ENCODE data around the gene WFIKKN1.

WFIKKN1 gene

DNA sequence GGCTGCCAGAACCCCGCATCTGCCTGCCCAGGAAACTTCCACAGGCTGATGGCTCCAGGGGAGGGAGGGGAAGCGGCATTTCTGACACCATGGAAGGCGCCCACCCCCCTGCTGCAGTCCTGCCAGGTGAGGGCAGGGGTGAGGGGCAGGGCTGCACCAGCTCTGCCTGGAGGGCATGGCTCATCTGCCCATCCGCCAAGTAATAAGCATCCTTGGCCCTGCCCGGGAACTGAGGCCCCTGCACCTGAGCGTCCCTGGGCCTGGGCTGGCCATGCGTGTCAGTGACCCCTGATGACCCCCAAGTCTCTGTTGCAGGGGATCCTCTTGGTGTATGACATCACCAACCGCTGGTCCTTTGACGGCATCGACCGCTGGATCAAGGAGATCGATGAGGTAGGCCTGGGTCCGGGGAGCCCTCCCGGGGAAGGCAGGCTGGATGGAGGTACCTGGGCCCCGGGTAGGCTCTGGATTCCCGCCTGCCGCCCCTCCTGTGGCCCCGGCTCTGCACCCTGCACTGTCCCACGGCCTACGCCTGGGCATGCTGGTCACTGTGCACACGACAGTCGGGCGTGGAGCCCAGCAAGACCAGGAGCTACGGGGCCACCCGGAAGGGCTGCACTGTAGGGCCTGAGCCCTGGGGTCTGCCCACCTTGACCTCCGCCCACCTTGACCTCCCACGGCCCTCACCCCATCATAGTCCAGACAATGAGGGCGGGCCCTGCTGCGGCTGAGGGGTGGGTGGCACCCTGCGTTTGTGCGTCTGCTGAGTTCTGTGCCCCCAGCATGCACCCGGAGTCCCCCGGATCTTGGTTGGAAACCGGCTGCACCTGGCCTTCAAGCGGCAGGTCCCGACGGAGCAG, 5.4 kb upstream of the WFIKKN1 start:
- no peak for DNase-seq

GRCh38 chr16:625977-626765, 4.6 kb upstream of the WFIKKN1 start:
- no peak for DNase-seq

GRCh38 chr16:626787-627453, 3.9 kb upstream of the WFIKKN1 start:
- DNase-seq: no peak

GRCh38 chr16:627454-628239, 3.1 kb upstream of the WFIKKN1 start:
- DNase-seq: no peak

DNA sequence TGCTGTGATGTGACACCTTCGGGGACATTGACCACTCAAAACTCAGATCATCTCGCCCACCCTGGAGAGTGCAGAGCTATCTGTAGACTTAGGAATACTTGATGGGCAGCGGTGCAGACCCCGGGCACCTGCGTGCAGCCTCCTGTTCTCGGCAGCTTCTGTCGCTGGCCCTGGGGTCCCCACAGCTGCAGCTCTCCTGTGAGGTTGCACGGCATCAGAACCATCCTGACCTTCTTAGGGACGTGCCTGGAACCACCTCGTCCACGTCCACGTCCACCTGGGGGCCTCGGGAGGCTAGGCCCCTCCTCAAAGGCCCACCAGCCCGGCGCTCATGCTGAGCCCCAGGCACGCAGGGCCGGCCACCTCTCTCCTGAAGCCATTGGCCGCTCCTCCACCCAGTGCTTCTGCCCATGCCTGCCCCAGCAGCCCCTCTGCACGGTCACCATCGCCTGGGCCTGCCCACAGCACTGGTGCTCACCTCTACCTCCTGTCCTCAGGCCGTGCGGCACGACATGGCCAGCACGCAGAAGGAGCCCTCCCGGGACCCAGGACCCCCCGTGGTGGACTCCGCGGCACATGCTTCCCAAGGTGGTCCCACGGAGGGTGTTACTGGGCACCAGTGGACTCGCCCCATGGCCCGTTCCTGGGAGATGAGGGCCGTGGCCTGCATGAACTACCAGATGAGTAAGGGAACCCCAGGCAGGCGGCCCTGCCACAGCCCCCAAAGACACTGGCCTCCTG, 2.3 kb upstream of the WFIKKN1 start:
- no peak for DNase-seq

DNA sequence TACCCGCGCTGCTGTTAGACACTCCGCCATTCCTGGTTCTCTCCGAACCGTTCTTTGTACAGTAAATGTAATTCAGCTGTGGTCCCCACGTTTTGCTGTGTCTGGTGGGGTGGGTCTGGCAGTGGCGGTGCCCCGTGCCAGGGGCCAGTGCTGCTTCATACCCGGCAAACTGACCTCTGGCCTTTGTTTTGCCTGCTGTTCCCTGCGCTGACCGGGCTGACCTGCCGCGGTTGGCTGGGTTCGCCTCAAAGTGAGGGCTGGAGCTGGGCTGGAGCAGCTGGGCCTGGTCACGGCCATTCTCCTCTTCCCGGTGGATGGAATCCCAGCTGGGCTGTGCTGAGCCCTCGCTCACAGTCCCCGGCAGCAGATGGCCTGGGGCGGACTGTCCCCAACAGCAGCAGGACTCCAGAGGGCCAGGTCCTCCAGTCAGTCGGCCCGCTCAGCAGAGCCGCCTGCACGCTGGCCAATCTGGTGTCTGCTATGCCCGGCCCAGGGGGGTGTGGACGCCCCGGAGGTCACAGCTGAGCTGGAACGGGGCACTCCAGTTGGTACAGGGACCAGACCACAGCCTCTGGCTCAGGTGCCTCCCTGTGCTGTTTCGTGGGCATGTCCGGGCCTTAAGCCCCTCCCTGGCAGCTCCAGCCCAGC, 1.5 kb upstream of the WFIKKN1 start:
- no peak for DNase-seq

GRCh38 chr16:629833-630248, 944 bp upstream of the WFIKKN1 start:
- no peak for DNase-seq

DNA sequence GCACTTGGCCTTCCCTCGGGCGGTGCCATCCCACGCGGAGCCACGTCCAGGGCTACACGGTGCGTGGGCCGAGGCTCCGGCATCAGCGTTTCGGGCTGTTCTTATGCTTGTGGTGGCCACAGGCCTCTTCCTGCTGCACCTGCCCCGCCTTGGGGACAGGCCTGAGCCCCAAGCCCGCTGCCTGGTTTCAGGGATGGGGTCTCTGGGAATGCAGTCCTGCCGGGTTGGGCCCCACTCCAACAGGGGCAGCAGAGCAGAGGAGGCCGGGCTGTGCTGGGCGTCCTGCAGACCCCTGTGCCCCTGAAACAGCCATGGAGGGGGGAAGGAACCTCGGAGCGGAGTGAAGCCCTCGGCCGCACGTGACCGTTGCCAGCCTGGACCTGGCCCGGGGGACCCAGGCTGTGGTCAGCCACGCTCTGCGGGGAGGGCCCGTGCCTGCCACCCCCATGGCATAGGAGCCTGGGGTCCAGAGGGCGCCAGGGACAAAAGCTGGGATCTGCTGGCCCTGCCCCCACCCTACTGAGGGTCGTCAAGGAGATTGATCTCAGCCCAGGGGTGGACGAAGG, 453 bp upstream of the WFIKKN1 start:
- DNase-seq: no peak

DNA sequence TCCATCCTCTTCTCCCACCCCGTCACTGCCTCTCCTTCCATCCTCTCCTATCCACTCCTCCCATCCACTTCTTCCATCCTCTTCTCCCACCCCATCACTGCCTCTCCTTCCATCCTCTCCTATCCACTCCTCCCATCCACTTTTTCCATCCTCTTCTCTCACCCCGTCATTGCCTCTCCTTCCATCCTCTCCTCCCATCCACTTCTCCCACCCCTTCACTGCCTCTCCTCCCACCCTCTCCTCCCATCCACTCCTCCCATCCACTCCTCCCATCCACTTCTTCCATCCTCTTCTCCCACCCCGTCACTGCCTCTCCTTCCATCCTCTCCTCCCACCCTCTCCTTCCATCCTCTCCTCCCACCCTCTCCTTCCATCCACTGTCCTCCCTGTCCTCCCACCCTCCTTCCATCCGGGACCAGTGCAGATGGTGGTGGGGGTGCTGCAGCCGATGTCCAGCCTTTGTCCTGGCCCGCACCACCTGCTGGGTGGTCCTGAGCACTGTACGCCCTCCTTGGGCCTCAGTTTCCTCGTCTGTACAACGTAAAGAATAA, 1.1 kb downstream of the WFIKKN1 start:
- no peak for DNase-seq

GRCh38 chr16:632486-633335, 1.9 kb downstream of the WFIKKN1 start:
- DNase-seq: no peak

DNA sequence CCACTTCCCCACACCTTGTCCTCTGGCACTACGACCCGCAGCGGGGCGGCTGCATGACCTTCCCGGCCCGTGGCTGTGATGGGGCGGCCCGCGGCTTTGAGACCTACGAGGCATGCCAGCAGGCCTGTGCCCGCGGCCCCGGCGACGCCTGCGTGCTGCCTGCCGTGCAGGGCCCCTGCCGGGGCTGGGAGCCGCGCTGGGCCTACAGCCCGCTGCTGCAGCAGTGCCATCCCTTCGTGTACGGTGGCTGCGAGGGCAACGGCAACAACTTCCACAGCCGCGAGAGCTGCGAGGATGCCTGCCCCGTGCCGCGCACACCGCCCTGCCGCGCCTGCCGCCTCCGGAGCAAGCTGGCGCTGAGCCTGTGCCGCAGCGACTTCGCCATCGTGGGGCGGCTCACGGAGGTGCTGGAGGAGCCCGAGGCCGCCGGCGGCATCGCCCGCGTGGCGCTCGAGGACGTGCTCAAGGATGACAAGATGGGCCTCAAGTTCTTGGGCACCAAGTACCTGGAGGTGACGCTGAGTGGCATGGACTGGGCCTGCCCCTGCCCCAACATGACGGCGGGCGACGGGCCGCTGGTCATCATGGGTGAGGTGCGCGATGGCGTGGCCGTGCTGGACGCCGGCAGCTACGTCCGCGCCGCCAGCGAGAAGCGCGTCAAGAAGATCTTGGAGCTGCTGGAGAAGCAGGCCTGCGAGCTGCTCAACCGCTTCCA, 2.7 kb downstream of the WFIKKN1 start:
- DNase-seq: no peak

DNA sequence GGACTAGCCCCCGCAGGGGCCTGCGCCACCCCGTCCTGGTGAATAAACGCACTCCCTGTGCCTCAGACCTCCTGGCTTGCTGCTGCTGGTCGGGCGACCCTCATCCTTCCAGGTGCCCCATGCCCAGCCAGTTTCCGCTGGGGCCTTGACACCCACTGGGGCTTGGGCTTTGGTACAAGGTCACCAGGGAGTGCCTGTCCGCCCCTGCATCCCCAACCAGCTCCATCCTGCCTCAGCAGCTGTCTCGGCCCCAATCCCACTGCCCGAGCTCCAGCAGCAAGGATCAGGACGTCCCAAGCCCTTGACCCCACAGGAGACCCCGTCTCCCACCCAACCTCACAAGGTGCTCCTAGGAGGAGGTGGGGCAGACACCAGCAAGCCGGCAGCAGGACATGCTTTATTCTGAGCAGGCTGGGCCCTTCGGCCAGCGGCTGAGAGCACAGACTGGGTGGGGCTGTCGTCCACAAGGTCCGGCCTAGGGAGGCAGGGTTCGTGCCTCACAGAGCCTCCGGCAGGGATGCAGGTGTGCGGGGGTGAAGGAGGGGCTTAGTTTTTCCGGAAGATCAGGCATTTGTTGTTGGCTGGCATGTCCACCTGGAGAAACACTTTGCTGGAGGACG, 3.4 kb downstream of the WFIKKN1 start:
- DNase-seq: no peak

DNA sequence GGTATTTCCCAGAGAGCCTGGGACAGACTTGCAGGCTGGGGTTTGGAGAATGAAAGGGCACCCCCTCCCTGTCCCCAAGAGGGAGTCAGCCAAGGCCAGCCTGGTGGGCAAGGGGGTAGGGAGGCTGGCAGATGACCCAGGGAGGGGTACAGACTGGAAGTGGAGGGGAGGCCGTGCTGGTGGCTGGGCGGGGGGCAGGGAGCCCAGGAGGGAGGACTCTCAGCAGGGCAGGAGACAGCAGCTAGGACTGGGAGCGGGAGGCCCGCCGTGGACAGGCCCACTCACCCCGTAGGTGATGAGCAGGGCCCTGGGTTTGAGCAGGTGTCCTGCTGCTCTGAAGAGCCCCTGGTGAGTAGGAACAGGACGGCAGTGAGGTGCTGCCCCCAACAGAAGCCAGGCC, 4.2 kb downstream of the WFIKKN1 start:
- DNase-seq: no peak

GRCh38 chr16:635573-636205, 4.9 kb downstream of the WFIKKN1 start:
- DNase-seq: peak; percentile 42 to 47

DNA sequence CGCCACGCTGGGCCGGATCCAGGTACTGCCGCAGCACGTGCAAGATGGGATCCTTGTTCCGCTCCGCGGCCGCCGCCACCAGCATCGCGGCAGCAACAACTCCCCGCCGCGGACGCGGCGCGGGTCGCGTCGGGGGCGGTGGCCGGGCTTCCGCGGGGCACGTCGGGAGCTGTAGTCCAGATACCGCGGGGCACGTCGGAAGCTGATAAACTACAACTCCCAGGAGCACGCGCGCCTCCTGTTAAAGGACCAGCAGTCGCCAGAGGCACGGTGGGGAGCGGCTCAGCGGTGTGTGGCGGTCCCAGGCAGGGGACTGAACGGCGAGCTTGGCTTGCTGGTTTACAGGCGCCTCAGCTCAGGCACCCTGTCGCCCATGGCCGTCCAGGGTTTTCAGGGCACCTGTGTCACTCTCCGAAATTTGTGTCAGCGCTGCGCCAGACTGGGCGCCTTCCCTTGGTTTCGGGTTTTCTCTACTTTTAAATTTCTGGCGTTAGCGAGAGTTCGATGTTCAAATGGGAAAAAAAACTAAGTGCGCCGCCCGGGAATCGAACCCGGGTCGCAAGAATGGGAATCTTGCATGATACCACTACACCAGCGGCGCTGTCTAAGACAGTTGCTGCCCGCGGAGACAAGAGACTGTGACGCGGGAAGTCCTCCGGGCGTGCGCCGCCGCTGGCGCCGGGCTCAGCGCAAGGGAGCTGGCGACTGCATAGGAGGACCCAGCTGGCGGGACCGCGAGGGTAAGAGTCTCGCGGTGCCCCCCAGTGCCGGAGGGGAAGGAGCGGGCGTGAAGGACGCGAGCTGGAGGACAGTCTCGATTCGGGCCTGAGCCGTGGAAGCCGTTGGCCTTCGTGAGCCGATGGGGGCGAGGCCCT, 5.7 kb downstream of the WFIKKN1 start, which contains the start of gene METTL26:
Gene METTL26 (minus strand): TSS at position 100 of the 875 bp plus-strand sequence. CDS start 15 bp downstream, at position 85.
- peak; percentile 97 to 98 for DNase-seq

DNA sequence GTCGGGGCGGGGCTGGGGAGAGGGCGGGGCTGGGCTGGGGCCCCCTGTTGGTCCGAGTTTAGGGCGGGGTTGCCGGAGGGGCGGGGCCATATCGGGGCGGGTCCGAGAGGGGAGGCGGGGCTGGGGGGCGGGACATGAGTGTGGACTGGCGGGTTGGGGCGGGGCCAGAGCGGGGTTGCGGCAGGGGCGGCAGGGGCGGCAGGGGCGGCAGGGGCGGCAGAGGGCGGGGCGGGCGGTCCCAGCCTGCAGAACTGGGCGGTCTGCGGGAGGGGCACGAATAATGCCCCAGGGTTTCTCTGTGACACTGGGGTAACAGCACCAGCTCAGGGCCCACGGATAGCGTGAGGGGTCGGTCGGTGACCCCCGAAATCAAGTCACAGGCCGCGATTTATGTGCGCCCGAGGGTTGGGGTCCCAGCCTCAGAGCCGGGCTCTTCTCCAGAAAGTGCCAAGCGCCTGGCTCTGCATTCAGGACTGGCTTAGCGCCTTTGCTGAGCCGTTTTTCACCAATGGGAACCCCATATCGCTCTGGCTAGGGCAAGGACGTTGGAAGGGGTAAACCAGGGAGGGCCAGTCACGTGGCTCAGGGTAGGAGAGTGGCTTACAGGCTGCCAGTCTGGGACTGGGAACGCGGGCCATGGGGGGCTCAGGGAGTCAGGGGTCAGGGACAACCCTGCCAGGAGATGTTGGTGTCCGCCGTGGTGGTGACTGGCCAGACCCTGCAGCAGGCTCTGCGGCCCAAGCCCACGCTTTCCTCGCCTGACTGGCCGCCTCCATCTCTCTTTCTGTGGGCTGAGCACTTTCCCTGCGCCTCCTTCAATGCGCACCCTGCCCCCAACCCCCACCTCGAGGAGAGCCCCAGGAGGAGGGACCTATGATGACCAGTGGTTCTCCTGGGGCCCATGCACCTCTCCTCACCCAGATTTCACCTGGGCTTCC, 6.6 kb downstream of the WFIKKN1 start:
- peak; percentile 91 to 92 for DNase-seq

Data from activated T-cell treated with anti-CD3 and anti-CD28 coated beads, Interleukin-2, amount 50 U/mL, for 48 hours (primary cell).